K562 (cell line): ENCODE data around the gene PRR7. TPM values are rescaled to one million over a fixed set of nuclear protein-coding genes. Genes with fewer than 3 reads are reported as not detected.
A peak's percentile ranks its signal among the peaks of the same experiment; 100 is the strongest.

ENCODE experiments used
- ATAC-seq: fragments of 200-7000 bp; cut with Tn5 transposase; 3 replicates; pipeline ENCODE4 v1.9.1; 2020; ENCODE audit warnings: moderate library complexity
- BruUV-seq: library from RNA; stranded (reverse); fragments of 400-500 nt; replicated peaks from 2 replicates; lab custom pipeline; 2021; lab: Mats Ljungman, UMichigan
- CTCF ChIA-PET: fragments of 300-600 bp; formaldehyde crosslinking; extraction: SDS; loops from one replicate; lab custom pipeline; 2021; ENCODE audit warnings: low intra/inter-chr PET ratio; lab: Yijun Ruan, JAX
- POLR2A ChIA-PET: fragments of 300-600, 350-650 bp; sonication (Branson Sonifier 250); formaldehyde crosslinking; extraction: SDS; loops from one replicate; lab custom pipeline; 2021; ENCODE audit warnings: antibody characterized with exemption, inconsistent platforms; lab: Yijun Ruan, JAX
- DNase-seq, 4 experiments: peaks; one replicate each; pipeline versions ENCODE4 v3.0.0 to v3.0.0-alpha.2; 2011 to 2018; ENCODE audit warnings: low spot score in 3 of 4, mixed read lengths in 3 of 4; ENCODE audit errors: extremely low read depth in 1 of 4
- FAIRE-seq: peaks from 2 replicates; lab custom pipeline; 2011; peaks lifted over from hg19 to GRCh38; lab: Jason Lieb, UNC
- H2AFZ ChIP-seq: 2 replicates; pipeline ENCODE4 v1.6.0; 2011; ENCODE audit warnings: low read depth, low read length, control low read depth, inconsistent platforms
- H3K27ac ChIP-seq: fragments of 200-600 bp; 3 replicates; pipeline ENCODE4 v1.8.0; 2011; ENCODE audit warnings: low read depth, mild to moderate bottlenecking, control low read depth, inconsistent platforms, low read length, moderate library complexity, mixed read lengths; ENCODE audit errors: extremely low read depth
- H3K27me3 ChIP-seq, 2 experiments: fragments of 300-600 bp in 1 of 2; 2 replicates in 1 of 2; 3 replicates in 1 of 2; pipeline versions ENCODE4 v1.6.0 to v1.8.0; 2011; ENCODE audit warnings: inconsistent platforms in 2 of 2, low read length in 2 of 2, mild to moderate bottlenecking in 1 of 2, mixed read lengths in 1 of 2, moderate library complexity in 1 of 2; ENCODE audit not compliant: control insufficient read depth in 2 of 2, insufficient read depth in 2 of 2
- H3K36me3 ChIP-seq: fragments of 300-600 bp; 3 replicates; pipeline ENCODE4 v1.8.0; 2011; ENCODE audit warnings: mild to moderate bottlenecking, low read length, inconsistent platforms; ENCODE audit not compliant: control insufficient read depth, insufficient read depth
- H3K4me1 ChIP-seq, 2 experiments: fragments of 200-600 bp in 1 of 2; replicated peaks in 1 of 2; 2 replicates in 1 of 2; 3 replicates in 1 of 2; pipeline versions ENCODE4 v1.5.1 to v1.8.0; 2011; ENCODE audit warnings: inconsistent platforms in 2 of 2, low read length in 2 of 2, mild to moderate bottlenecking in 1 of 2, mixed read lengths in 1 of 2, moderate library complexity in 1 of 2; ENCODE audit not compliant: control insufficient read depth in 2 of 2, insufficient read depth in 2 of 2
- H3K4me2 ChIP-seq: 2 replicates; pipeline ENCODE4 v1.6.1; 2011; ENCODE audit warnings: low read length, control low read depth, inconsistent platforms, mixed read lengths; ENCODE audit not compliant: insufficient read depth
- H3K4me3 ChIP-seq: fragments of 200-600 bp; sonication (generic), shearing (Covaris generic); 2 replicates; pipeline ENCODE4 v1.5.1; 2016; ENCODE audit warnings: control low read depth, inconsistent platforms
- H3K79me2 ChIP-seq: fragments of 200-600 bp; 3 replicates; pipeline ENCODE4 v1.8.0; 2011; ENCODE audit warnings: low read length, inconsistent platforms; ENCODE audit not compliant: control insufficient read depth, insufficient read depth
- H3K9ac ChIP-seq, 2 experiments: 2 replicates each; pipeline versions ENCODE4 v1.6.0 to v1.6.1; 2011; ENCODE audit warnings: low read depth in 2 of 2, low read length in 2 of 2, control low read depth in 1 of 2, inconsistent platforms in 1 of 2, mild to moderate bottlenecking in 1 of 2, mixed read lengths in 1 of 2; ENCODE audit not compliant: insufficient read depth in 1 of 2
- H3K9me1 ChIP-seq: one replicate; pipeline ENCODE4 v1.6.0; 2011; ENCODE audit warnings: inconsistent platforms, mild to moderate bottlenecking, low read length, moderate library complexity; ENCODE audit not compliant: control insufficient read depth, insufficient read depth
- H3K9me3 ChIP-seq: replicated peaks from 2 replicates; pipeline ENCODE4 v1.5.1; 2011; ENCODE audit warnings: low read depth, low read length, inconsistent platforms; ENCODE audit not compliant: control insufficient read depth, insufficient read depth
- H4K20me1 ChIP-seq: replicated peaks from 2 replicates; pipeline ENCODE4 v1.6.1; 2011; ENCODE audit warnings: low read length, inconsistent platforms, mixed read lengths; ENCODE audit not compliant: control insufficient read depth, insufficient read depth
- ARID2 ChIP-seq: fragments of 450-650 bp; IDR thresholded peaks from 2 replicates; pipeline ENCODE4 v1.6.1; 2017; ENCODE audit warnings: antibody characterized with exemption, mild to moderate bottlenecking
- BDP1 ChIP-seq: IDR thresholded peaks from 3 replicates; pipeline ENCODE4 v1.6.1; 2011; ENCODE audit not compliant: insufficient read length, insufficient read depth
- CHAMP1 ChIP-seq: fragments of 450-650 bp; IDR thresholded peaks from 2 replicates; pipeline ENCODE4 v1.6.1; 2016; ENCODE audit warnings: mild to moderate bottlenecking
- EZH2 ChIP-seq: IDR thresholded peaks from 2 replicates; pipeline ENCODE4 v1.6.1; 2012; ENCODE audit warnings: low read depth, mild to moderate bottlenecking, inconsistent platforms, low read length, borderline replicate concordance
- KLF13 ChIP-seq: fragments of 450-650 bp; IDR thresholded peaks from 2 replicates; pipeline ENCODE4 v1.6.1; 2016; ENCODE audit warnings: missing genetic modification characterization, low read depth, mild to moderate bottlenecking, missing compliant biosample characterization, moderate library complexity, borderline replicate concordance
- LEF1 ChIP-seq: fragments of 450-650 bp; IDR thresholded peaks from 2 replicates; pipeline ENCODE4 v1.6.1; 2016; ENCODE audit warnings: mild to moderate bottlenecking
- MBD2 ChIP-seq: sonication (generic); IDR thresholded peaks from 2 replicates; pipeline ENCODE4 v1.6.1; 2016; ENCODE audit warnings: low read depth, borderline replicate concordance
- PRPF4 ChIP-seq: fragments of 200-400 bp; formaldehyde crosslinking; IDR thresholded peaks from one replicate; pipeline ENCODE4 v1.6.1; 2017; ENCODE audit warnings: low read length, low read depth, mild to moderate bottlenecking; ENCODE audit not compliant: insufficient read depth, poor library complexity, severe bottlenecking
- RBM25 ChIP-seq: fragments of 200-400 bp; formaldehyde crosslinking; IDR thresholded peaks from 2 replicates; pipeline ENCODE4 v1.6.1; 2018; ENCODE audit warnings: low read length, low read depth, moderate library complexity; ENCODE audit not compliant: severe bottlenecking
- SAP30 ChIP-seq: fragments of 200-600 bp; sonication (generic); IDR thresholded peaks from 2 replicates; pipeline ENCODE4 v1.6.1; 2012; ENCODE audit warnings: borderline replicate concordance, low read depth, mild to moderate bottlenecking, moderate library complexity, low read length, control low read depth, inconsistent platforms; ENCODE audit not compliant: insufficient read depth, poor library complexity, severe bottlenecking
- SIX5 ChIP-seq, 2 experiments: IDR thresholded peaks; 2 replicates each; pipeline ENCODE4 v1.6.1; 2011; ENCODE audit warnings: low read length in 2 of 2, borderline replicate concordance in 1 of 2, low read depth in 1 of 2, mild to moderate bottlenecking in 1 of 2, moderate library complexity in 1 of 2; ENCODE audit not compliant: insufficient read depth in 1 of 2
- THRAP3 ChIP-seq: fragments of 450-650 bp; IDR thresholded peaks from 2 replicates; pipeline ENCODE4 v1.6.1; 2016; ENCODE audit warnings: mild to moderate bottlenecking, inconsistent platforms, borderline replicate concordance
- ZBTB26 ChIP-seq: fragments of 450-650 bp; formaldehyde crosslinking; IDR thresholded peaks from 2 replicates; pipeline ENCODE4 v1.4.0; 2022; ENCODE audit warnings: missing genetic modification characterization
- ZNF282 ChIP-seq: sonication (generic); formaldehyde crosslinking; IDR thresholded peaks from 2 replicates; pipeline ENCODE4 v1.8.1; 2023; ENCODE audit warnings: missing genetic modification reagents
- ZNF778 ChIP-seq: fragments of 450-650 bp; formaldehyde crosslinking; IDR thresholded peaks from 2 replicates; pipeline ENCODE4 v1.4.0; 2020; ENCODE audit warnings: mild to moderate bottlenecking, moderate library complexity
- WGBS: fragments of 100-300 bp; shearing (Covaris generic); methylation state at CpG from one replicate; pipeline ENCODE4 v1.1.6; 2016; ENCODE audit warnings: low coverage, mixed read lengths; ENCODE audit not compliant: insufficient coverage; ENCODE audit errors: missing lambda C conversion rate; 5-methylcytosine and 5-hydroxymethylcytosine counted together
- in situ Hi-C: fragments of 300-500 bp; cut with MboI; formaldehyde crosslinking; loops from 4 replicates; pipeline ENCODE4 v1.15.0; 2018; ENCODE audit warnings: inconsistent platforms, mixed read lengths
- intact Hi-C: fragments of 100-400 bp; cut with micrococcal nuclease; formaldehyde crosslinking; loops from 2 replicates; pipeline ENCODE4 v1.14.2; 2022
- polyA plus RNA-seq, 8 experiments: library from polyadenylated mRNA; depleted of rRNA in 4 of 8; stranded (reverse) in 5 of 8; unstranded in 3 of 8; fragments of >200 nt; fragmentation: Nextera tagmentation in 2 of 8; fragmentation: Illumina TruSeq in 1 of 8; extraction: Ambion mirVana in 2 of 8; extraction: Trizol in 1 of 8; gene quantifications; 2 replicates each; pipeline versions ENCODE4 v1.2.1 to v1.2.3, GENCODE V29; 2011 to 2014; ENCODE audit warnings: inconsistent platforms in 1 of 8, missing spikeins in 1 of 8
- total RNA-seq, 7 experiments: library from RNA; depleted of rRNA in 6 of 7; stranded (reverse); fragments of >200 nt in 6 of 7; fragmentation: Illumina TruSeq in 2 of 7; extraction: Trizol in 2 of 7; gene quantifications; 2 replicates each; pipeline versions ENCODE4 v1.2.1 to v1.2.3, GENCODE V29; 2011 to 2021; ENCODE audit warnings: low replicate concordance in 1 of 7

PRR7 gene
- total and polyA plus RNA-seq, 9 of the 15 experiments (the other 6 are each of a cell fraction or from before 2014, with no cell fraction given), result 0.80 to 11.3 (median 10.4) TPM; not detected in 4

- no peak for TF ChIP-seq THRAP3
- no peak for TF ChIP-seq KLF13 (tag)
- TF ChIP-seq LEF1, result no peak
- no peak for TF ChIP-seq ARID2
- TF ChIP-seq MBD2, result no peak; the same call in 1 of the 2 replicates
- no peak for TF ChIP-seq RBM25
- TF ChIP-seq SIX5 (IDR thresholded peaks at IDR 0.05; ENCODE audit: borderline replicate concordance in 1 of 2, insufficient read depth in 1 of 2, low read depth in 1 of 2, low read length in 2 of 2), result no peak
- TF ChIP-seq, all 486 proteins: peak for 115
Observed at GRCh38 chr5:177446200-177447065, at the start of gene PRR7 (continued).

GRCh38 chr5:177397875-177398390 is 48.7 kb upstream of the PRR7 start:
- FAIRE-seq (no peak), ATAC-seq (no peak), DNase-seq (no peak)
- Histone ChIP-seq H3K9me3 (no peaks in the 10 kb centered on the region), H3K27me3 (peaks cover 2 to 27% of the 10 kb centered on the region in 2 experiments; a peak in 3 of 5 replicates), H3K4me3 (no peak overlapping the region), H4K20me1 (no peaks in the 10 kb centered on the region), H3K4me2 (no peak overlapping the region), H3K9ac (peak overlapping the region in 1 of 2 experiments; percentile 29; a peak in 1 of 4 replicates), H3K9me1 (no peaks in the 10 kb centered on the region), H3K4me1 (peaks cover 0 to 25% of the 10 kb centered on the region in 2 experiments; a peak in 3 of 5 replicates), H3K27ac (no peak overlapping the region), H3K79me2 (no peaks in the 10 kb centered on the region), H2AFZ (no peak overlapping the region), H3K36me3 (no peaks in the 10 kb centered on the region)
- CTCF ChIA-PET, result interaction anchor here (0.7 to 1.1 kb wide), 2 partner anchors 8 to 60 kb away, joined by 3 read pairs; no protein-coding TSS in a partner anchor
- intact Hi-C loops, result no loop called here
- POLR2A ChIA-PET, result interaction anchor here (0.6 to 1.4 kb wide), 3 partner anchors 19 to 116 kb away, joined by 3 to 5 read pairs (median 4); no protein-coding TSS in a partner anchor
- no TSS peak for BruUV-seq
- WGBS, result 12% methylated on average over 12 of the region's 16 CpGs
- in situ Hi-C loops, result loop anchor here (10.0 kb wide), 1 partner anchor 667 kb away; no protein-coding TSS in a partner anchor
- TF ChIP-seq ZNF778 (no peak), EZH2 (no peak), CHAMP1 (no peak), SAP30 (no peak), ZNF282 (CRISPR knock-in tag) (no peak), PRPF4 (no peak), BDP1 (no peak), ZBTB26 (CRISPR knock-in tag) (no peak)
